ENCODE measurements around the gene LPCAT1.
"Not testable (repeated sequence)": the region's sequence is repeated elsewhere in the genome, so short reads cannot be mapped to it uniquely, and the experiment has no call there.

Gene LPCAT1

DNA sequence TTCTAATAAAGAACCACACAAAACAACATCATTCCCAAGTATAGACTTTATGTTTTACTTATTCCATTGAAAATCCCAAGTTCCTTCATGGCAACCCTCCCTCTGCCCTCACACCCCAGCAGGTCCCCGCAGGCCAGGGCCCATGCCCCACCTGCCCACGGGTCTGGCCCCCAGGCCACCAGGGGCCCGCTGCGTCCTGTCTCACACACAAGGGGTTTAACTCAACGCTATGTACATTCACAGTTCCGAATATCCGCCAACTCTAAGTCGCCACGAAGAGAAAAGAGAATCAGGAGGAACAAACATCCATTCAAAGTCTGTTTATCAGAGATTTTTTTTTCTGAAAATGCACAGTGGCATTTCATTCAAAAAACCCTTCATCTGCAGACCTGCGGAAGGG, 62.4 kb downstream of the LPCAT1 start:
- Histone ChIP-seq H3K4ac (ENCODE audit: low read depth, low read length) (no peak overlapping the region), H3K4me1 (ENCODE audit: control insufficient read depth, low read depth, low read length) (no peaks in the 10 kb centered on the region), H4K8ac (ENCODE audit: low read depth, low read length) (no peak overlapping the region), H2BK120ac (ENCODE audit: low read depth, low read length) (no peak overlapping the region), H3K23ac (ENCODE audit: low read length) (no peak overlapping the region), H2AK5ac (ENCODE audit: low read length) (no peak overlapping the region), H3K27ac (ENCODE audit: low read depth, low read length) (no peak overlapping the region), H3K4me3 (ENCODE audit: low read length) (no peak overlapping the region), H2BK15ac (replicated peaks; ENCODE audit: low read depth) (no peak overlapping the region), H3K79me1 (ENCODE audit: low read length) (no peaks in the 10 kb centered on the region), H3K9ac (ENCODE audit: low read length) (no peak overlapping the region), H3K79me2 (ENCODE audit: control insufficient read depth, insufficient read depth, low read length) (no peaks in the 10 kb centered on the region), H4K5ac (ENCODE audit: low read length) (no peak overlapping the region), H3K27me3 (ENCODE audit: insufficient read depth, low read length, poor library complexity) (no peaks in the 10 kb centered on the region), H3K4me2 (ENCODE audit: low read length) (no peak overlapping the region), H3K56ac (ENCODE audit: low read length) (no peak overlapping the region), H2BK5ac (ENCODE audit: low read length) (no peak overlapping the region), H3K18ac (ENCODE audit: low read length) (no peak overlapping the region), H3K36me3 (ENCODE audit: control insufficient read depth, insufficient read depth, low read length) (peaks cover 26% of the 10 kb centered on the region)
- WGBS (ENCODE audit: extremely low coverage, insufficient coverage, low lambda C conversion rate): no CpG with 5 or more reads among the region's 10 CpGs
- DNase-seq: no peak

- Histone ChIP-seq H2BK5ac (ENCODE audit: low read length) (no peak overlapping the region), H3K56ac (ENCODE audit: low read length) (no peak overlapping the region), H4K5ac (ENCODE audit: low read length) (no peak overlapping the region), H2BK15ac (replicated peaks; ENCODE audit: low read depth) (no peak overlapping the region), H3K27me3 (ENCODE audit: insufficient read depth, low read length, poor library complexity) (no peaks in the 10 kb centered on the region), H3K4me2 (ENCODE audit: low read length) (no peak overlapping the region), H3K4ac (ENCODE audit: low read depth, low read length) (no peak overlapping the region), H3K18ac (ENCODE audit: low read length) (no peak overlapping the region), H3K36me3 (ENCODE audit: control insufficient read depth, insufficient read depth, low read length) (peaks cover 23% of the 10 kb centered on the region), H3K23ac (ENCODE audit: low read length) (no peak overlapping the region), H2BK120ac (ENCODE audit: low read depth, low read length) (no peak overlapping the region), H3K9ac (ENCODE audit: low read length) (no peak overlapping the region), H3K27ac (ENCODE audit: low read depth, low read length) (no peak overlapping the region), H3K4me1 (ENCODE audit: control insufficient read depth, low read depth, low read length) (no peaks in the 10 kb centered on the region), H3K79me1 (ENCODE audit: low read length) (no peaks in the 10 kb centered on the region), H3K4me3 (ENCODE audit: low read length) (no peak overlapping the region), H4K8ac (ENCODE audit: low read depth, low read length) (no peak overlapping the region), H3K79me2 (ENCODE audit: control insufficient read depth, insufficient read depth, low read length) (no peaks in the 10 kb centered on the region), H2AK5ac (ENCODE audit: low read length) (no peak overlapping the region)
- DNase-seq: no peak
- WGBS (ENCODE audit: extremely low coverage, insufficient coverage, low lambda C conversion rate): no CpG with 5 or more reads among the region's 16 CpGs
Observed at GRCh38 chr5:1460054-1460682, 63.6 kb downstream of the LPCAT1 start.

DNA sequence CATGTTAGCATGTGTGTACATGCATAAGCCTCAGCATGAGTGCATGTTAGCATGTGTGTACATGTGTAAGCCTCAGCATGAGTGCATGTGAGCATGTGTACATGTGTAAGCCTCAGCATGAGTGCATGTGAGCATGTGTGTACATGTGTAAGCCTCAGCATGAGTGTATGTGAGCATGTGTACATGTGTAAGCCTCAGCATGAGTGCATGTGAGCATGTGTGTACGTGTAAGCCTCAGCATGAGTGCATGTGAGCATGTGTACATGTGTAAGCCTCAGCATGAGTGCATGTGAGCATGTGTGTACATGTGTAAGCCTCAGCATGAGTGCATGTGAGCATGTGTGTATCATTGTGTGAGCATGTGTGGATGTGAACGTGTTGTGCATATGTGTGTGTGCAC, 64.3 kb downstream of the LPCAT1 start:
- H4K5ac ChIP-seq (ENCODE audit: low read length); DNase-seq; H3K27me3 ChIP-seq (ENCODE audit: insufficient read depth, low read length, poor library complexity); H3K9ac ChIP-seq (ENCODE audit: low read length); H3K4me2 ChIP-seq (ENCODE audit: low read length); H3K79me2 ChIP-seq (ENCODE audit: control insufficient read depth, insufficient read depth, low read length); H2AK5ac ChIP-seq (ENCODE audit: low read length); H3K18ac ChIP-seq (ENCODE audit: low read length); H3K4ac ChIP-seq (ENCODE audit: low read depth, low read length); H2BK5ac ChIP-seq (ENCODE audit: low read length); H2BK15ac ChIP-seq (replicated peaks; ENCODE audit: low read depth); H3K79me1 ChIP-seq (ENCODE audit: low read length); H3K56ac ChIP-seq (ENCODE audit: low read length); H4K8ac ChIP-seq (ENCODE audit: low read depth, low read length); H3K4me1 ChIP-seq (ENCODE audit: control insufficient read depth, low read depth, low read length); H3K27ac ChIP-seq (ENCODE audit: low read depth, low read length); H3K23ac ChIP-seq (ENCODE audit: low read length); H3K4me3 ChIP-seq (ENCODE audit: low read length); H2BK120ac ChIP-seq (ENCODE audit: low read depth, low read length): not testable (repeated sequence)
- no CpG with 5 or more reads among the region's 2 CpGs for WGBS (ENCODE audit: extremely low coverage, insufficient coverage, low lambda C conversion rate)
- peaks cover 22% of the 10 kb centered on the region for H3K36me3 ChIP-seq (ENCODE audit: control insufficient read depth, insufficient read depth, low read length)

DNA sequence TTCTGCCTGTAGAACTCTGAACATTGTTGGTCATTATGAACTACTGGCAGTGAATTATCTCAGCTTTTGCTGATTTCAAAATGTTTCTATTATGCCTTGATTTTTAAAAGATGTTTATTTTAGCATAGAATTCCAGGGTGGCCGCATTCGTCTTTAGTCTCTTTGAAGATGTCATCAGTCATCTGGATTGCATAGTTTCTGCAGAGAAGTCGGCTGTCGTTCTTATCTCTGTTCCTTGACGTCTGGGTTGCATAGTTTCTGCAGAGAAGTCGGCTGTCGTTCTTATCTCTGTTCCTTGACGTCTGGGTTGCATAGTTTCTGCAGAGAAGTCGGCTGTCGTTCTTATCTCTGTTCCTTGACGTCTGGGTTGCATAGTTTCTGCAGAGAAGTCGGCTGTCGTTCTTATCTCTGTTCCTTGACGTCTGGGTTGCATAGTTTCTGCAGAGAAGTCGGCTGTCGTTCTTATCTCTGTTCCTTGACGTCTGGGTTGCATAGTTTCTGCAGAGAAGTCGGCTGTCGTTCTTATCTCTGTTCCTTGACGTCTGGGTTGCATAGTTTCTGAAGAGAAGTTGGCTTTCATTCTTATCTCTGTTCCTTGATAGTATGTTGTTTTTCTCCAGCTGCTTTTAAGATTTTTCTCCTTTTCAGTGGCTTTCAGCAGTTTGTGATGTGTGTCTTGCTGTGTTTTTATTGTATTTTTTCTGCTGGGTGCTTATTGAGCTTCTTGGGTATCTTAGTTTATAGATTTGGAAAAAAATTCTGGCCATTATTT, 67.5 kb downstream of the LPCAT1 start:
- H3K27ac ChIP-seq (ENCODE audit: low read depth, low read length); H3K79me2 ChIP-seq (ENCODE audit: control insufficient read depth, insufficient read depth, low read length); H3K79me1 ChIP-seq (ENCODE audit: low read length); H3K27me3 ChIP-seq (ENCODE audit: insufficient read depth, low read length, poor library complexity); H2BK15ac ChIP-seq (replicated peaks; ENCODE audit: low read depth); H3K4me1 ChIP-seq (ENCODE audit: control insufficient read depth, low read depth, low read length); H2BK5ac ChIP-seq (ENCODE audit: low read length); H2AK5ac ChIP-seq (ENCODE audit: low read length); H3K4me3 ChIP-seq (ENCODE audit: low read length); H3K56ac ChIP-seq (ENCODE audit: low read length); H4K8ac ChIP-seq (ENCODE audit: low read depth, low read length); H4K5ac ChIP-seq (ENCODE audit: low read length); H3K18ac ChIP-seq (ENCODE audit: low read length); H2BK120ac ChIP-seq (ENCODE audit: low read depth, low read length); H3K23ac ChIP-seq (ENCODE audit: low read length); H3K4ac ChIP-seq (ENCODE audit: low read depth, low read length); H3K4me2 ChIP-seq (ENCODE audit: low read length); H3K9ac ChIP-seq (ENCODE audit: low read length); DNase-seq: not testable (repeated sequence)
- WGBS (ENCODE audit: extremely low coverage, insufficient coverage, low lambda C conversion rate): no CpG with 5 or more reads among the region's 20 CpGs
- peaks cover 16% of the 10 kb centered on the region for H3K36me3 ChIP-seq (ENCODE audit: control insufficient read depth, insufficient read depth, low read length)

DNA sequence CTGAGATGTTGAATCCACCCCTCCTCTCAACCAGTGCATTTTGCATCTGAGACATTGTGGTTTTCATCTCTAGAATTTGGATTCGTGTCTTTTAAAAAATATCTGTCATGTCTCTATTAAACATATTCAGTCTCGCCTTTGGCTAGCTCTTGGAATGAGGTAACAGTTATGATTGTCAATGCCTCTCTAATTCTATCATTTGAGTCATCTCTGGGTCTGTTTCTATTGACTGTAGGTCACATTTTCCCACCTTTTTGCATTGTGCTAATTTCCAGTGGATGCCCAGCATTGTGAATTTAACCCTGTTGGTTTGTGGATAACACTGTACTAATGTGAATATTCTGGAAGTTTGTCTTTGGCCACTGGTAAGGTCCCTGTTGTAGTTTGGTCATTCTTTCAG, 70.1 kb downstream of the LPCAT1 start:
- no peak for DNase-seq
- Histone ChIP-seq H3K27me3 (ENCODE audit: insufficient read depth, low read length, poor library complexity) (no peaks in the 10 kb centered on the region), H3K36me3 (ENCODE audit: control insufficient read depth, insufficient read depth, low read length) (peaks cover 6% of the 10 kb centered on the region), H3K79me1 (ENCODE audit: low read length) (no peaks in the 10 kb centered on the region), H4K5ac (ENCODE audit: low read length) (no peak overlapping the region), H3K4me2 (ENCODE audit: low read length) (no peak overlapping the region), H3K27ac (ENCODE audit: low read depth, low read length) (no peak overlapping the region), H3K56ac (ENCODE audit: low read length) (no peak overlapping the region), H3K79me2 (ENCODE audit: control insufficient read depth, insufficient read depth, low read length) (no peaks in the 10 kb centered on the region), H3K4ac (ENCODE audit: low read depth, low read length) (no peak overlapping the region), H3K4me3 (ENCODE audit: low read length) (no peak overlapping the region), H4K8ac (ENCODE audit: low read depth, low read length) (no peak overlapping the region), H3K9ac (ENCODE audit: low read length) (no peak overlapping the region), H3K23ac (ENCODE audit: low read length) (no peak overlapping the region), H2BK5ac (ENCODE audit: low read length) (no peak overlapping the region), H2BK15ac (replicated peaks; ENCODE audit: low read depth) (no peak overlapping the region), H3K4me1 (ENCODE audit: control insufficient read depth, low read depth, low read length) (no peaks in the 10 kb centered on the region), H3K18ac (ENCODE audit: low read length) (no peak overlapping the region), H2AK5ac (ENCODE audit: low read length) (no peak overlapping the region), H2BK120ac (ENCODE audit: low read depth, low read length) (no peak overlapping the region)
- WGBS (ENCODE audit: extremely low coverage, insufficient coverage, low lambda C conversion rate): no CpG with 5 or more reads among the region's 2 CpGs

Measured in mesendoderm (in vitro differentiated cells).